H9 (cell line): ENCODE results near the gene OR51A7. TPM values are rescaled to one million over a fixed set of nuclear protein-coding genes. Genes with fewer than 3 reads are reported as not detected.

Experiments
- DNase-seq: peaks from one replicate; pipeline ENCODE4 v3.0.0-alpha.2; 2017
- H2AFZ ChIP-seq: one replicate; pipeline ENCODE4 v1.6.1; 2013; ENCODE audit warnings: mild to moderate bottlenecking, low read length, control low read depth, moderate library complexity
- H2AK5ac ChIP-seq: 2 replicates; pipeline ENCODE4 v1.6.1; 2013; ENCODE audit warnings: low read length, control low read depth, mixed read lengths; ENCODE audit not compliant: insufficient read length
- H2BK120ac ChIP-seq: one replicate; pipeline ENCODE4 v1.6.1; 2013; ENCODE audit warnings: low read depth, mild to moderate bottlenecking, low read length, control low read depth, inconsistent platforms; ENCODE audit not compliant: poor library complexity, severe bottlenecking
- H2BK12ac ChIP-seq: 2 replicates; pipeline ENCODE4 v1.6.1; 2013; ENCODE audit warnings: low read length, control low read depth, mixed read lengths, low read depth; ENCODE audit not compliant: insufficient read length
- H2BK15ac ChIP-seq: 2 replicates; pipeline ENCODE4 v1.6.1; 2013; ENCODE audit warnings: low read depth, low read length, control low read depth
- H2BK20ac ChIP-seq: one replicate; pipeline ENCODE4 v1.6.1; 2013; ENCODE audit warnings: low read depth, mild to moderate bottlenecking, low read length, control low read depth, inconsistent platforms; ENCODE audit not compliant: poor library complexity, severe bottlenecking
- H2BK5ac ChIP-seq: 2 replicates; pipeline ENCODE4 v1.6.1; 2013; ENCODE audit warnings: low read length, control low read depth, mixed read lengths; ENCODE audit not compliant: insufficient read length
- H3K14ac ChIP-seq: 2 replicates; pipeline ENCODE4 v1.6.1; 2013; ENCODE audit warnings: low read length, control low read depth; ENCODE audit not compliant: insufficient read depth
- H3K18ac ChIP-seq: 2 replicates; pipeline ENCODE4 v1.6.1; 2013; ENCODE audit warnings: low read depth, mild to moderate bottlenecking, mixed read lengths, low read length, control low read depth; ENCODE audit not compliant: insufficient read length
- H3K23ac ChIP-seq: 2 replicates; pipeline ENCODE4 v1.6.1; 2013; ENCODE audit warnings: low read length, control low read depth, mixed read lengths, low read depth; ENCODE audit not compliant: insufficient read length
- H3K23me2 ChIP-seq: 2 replicates; pipeline ENCODE4 v1.6.1; 2013; ENCODE audit warnings: low read depth, mild to moderate bottlenecking, mixed read lengths, low read length, control low read depth; ENCODE audit not compliant: insufficient read length, poor library complexity, severe bottlenecking
- H3K27ac ChIP-seq: 2 replicates; pipeline ENCODE4 v1.5.1; 2013; ENCODE audit warnings: low read length, control low read depth, mixed read lengths, low read depth; ENCODE audit not compliant: insufficient read length
- H3K27me3 ChIP-seq: 2 replicates; pipeline ENCODE4 v1.6.1; 2013; ENCODE audit warnings: low read length, control low read depth, inconsistent platforms; ENCODE audit not compliant: insufficient read depth
- H3K4ac ChIP-seq: 2 replicates; pipeline ENCODE4 v1.6.1; 2013; ENCODE audit warnings: low read depth, mild to moderate bottlenecking, control low read depth, inconsistent platforms, low read length, moderate library complexity
- H3K4me1 ChIP-seq: 2 replicates; pipeline ENCODE4 v1.6.1; 2013; ENCODE audit warnings: low read length, control low read depth, inconsistent platforms; ENCODE audit not compliant: insufficient read depth
- H3K4me2 ChIP-seq: 2 replicates; pipeline ENCODE4 v1.6.1; 2013; ENCODE audit warnings: low read length, control low read depth, mixed read lengths; ENCODE audit not compliant: insufficient read length, insufficient read depth
- H3K56ac ChIP-seq: 2 replicates; pipeline ENCODE4 v1.6.1; 2013; ENCODE audit warnings: low read depth, mild to moderate bottlenecking, mixed read lengths, low read length, control low read depth; ENCODE audit not compliant: insufficient read length
- H3K79me1 ChIP-seq: 2 replicates; pipeline ENCODE4 v1.6.1; 2013; ENCODE audit warnings: low read depth, mild to moderate bottlenecking, moderate library complexity, low read length, control low read depth, inconsistent platforms; ENCODE audit not compliant: insufficient read depth, poor library complexity, severe bottlenecking
- H3K79me2 ChIP-seq: 2 replicates; pipeline ENCODE4 v1.6.1; 2013; ENCODE audit warnings: low read length, control low read depth, inconsistent platforms; ENCODE audit not compliant: insufficient read depth
- H3K9ac ChIP-seq: 2 replicates; pipeline ENCODE4 v1.6.1; 2013; ENCODE audit warnings: low read length, control low read depth, mixed read lengths; ENCODE audit not compliant: insufficient read length; ENCODE audit errors: extremely low read depth
- H3K9me3 ChIP-seq: one replicate; pipeline ENCODE4 v1.6.1; 2013; ENCODE audit warnings: low read depth, low read length, inconsistent platforms; ENCODE audit not compliant: control insufficient read depth
- H3T11ph ChIP-seq: one replicate; pipeline ENCODE4 v1.6.1; 2013; ENCODE audit warnings: mild to moderate bottlenecking, low read length, control low read depth, inconsistent platforms
- H4K20me1 ChIP-seq: one replicate; pipeline ENCODE4 v1.6.1; 2013; ENCODE audit not compliant: control insufficient read depth, insufficient read length, insufficient read depth
- H4K5ac ChIP-seq: 2 replicates; pipeline ENCODE4 v1.6.1; 2013; ENCODE audit warnings: low read depth, mild to moderate bottlenecking, mixed read lengths, low read length, control low read depth; ENCODE audit not compliant: insufficient read length
- H4K8ac ChIP-seq: replicated peaks from 2 replicates; pipeline ENCODE4 v1.6.1; 2013; ENCODE audit warnings: low read length, control low read depth, mixed read lengths, low read depth; ENCODE audit not compliant: insufficient read length
- H4K91ac ChIP-seq: 2 replicates; pipeline ENCODE4 v1.6.1; 2013; ENCODE audit warnings: low read depth, mild to moderate bottlenecking, moderate library complexity, mixed read lengths, low read length, control low read depth; ENCODE audit not compliant: insufficient read length
- H3K27ac Mint-ChIP-seq, 3 experiments: 2 replicates in 2 of 3; 3 replicates in 1 of 3; pipeline ENCODE4 v1.8.0; 2020 to 2021; ENCODE audit warnings: mixed read lengths in 3 of 3, mild to moderate bottlenecking in 1 of 3, moderate library complexity in 1 of 3
- H3K27me3 Mint-ChIP-seq: 2 replicates; pipeline ENCODE4 v1.8.0; 2021; ENCODE audit warnings: low read depth, mild to moderate bottlenecking, moderate library complexity, mixed read lengths
- H3K36me3 Mint-ChIP-seq, 3 experiments: 2 replicates in 2 of 3; 3 replicates in 1 of 3; pipeline ENCODE4 v1.8.0; 2020 to 2021; ENCODE audit warnings: low read depth in 3 of 3, mixed read lengths in 3 of 3; ENCODE audit not compliant: insufficient read depth in 1 of 3
- H3K4me1 Mint-ChIP-seq, 2 experiments: 2 replicates each; pipeline ENCODE4 v1.8.0; 2020; ENCODE audit warnings: mixed read lengths in 2 of 2
- H3K4me3 Mint-ChIP-seq, 2 experiments: 2 replicates in 1 of 2; 3 replicates in 1 of 2; pipeline ENCODE4 v1.8.0; 2020 to 2021; ENCODE audit warnings: mild to moderate bottlenecking in 2 of 2, mixed read lengths in 2 of 2, moderate library complexity in 1 of 2
- H3K9me3 Mint-ChIP-seq, 2 experiments: 2 replicates in 1 of 2; 3 replicates in 1 of 2; pipeline ENCODE4 v1.8.0; 2020; ENCODE audit warnings: mild to moderate bottlenecking in 2 of 2, mixed read lengths in 2 of 2, moderate library complexity in 1 of 2
- WGBS: extraction: QIAGEN DNeasy Blood & Tissue Kit; methylation state at CpG from one replicate; pipeline ENCODE4 v1.1.7; 2013; ENCODE audit warnings: missing lambda C conversion rate, low lambda C conversion rate, mixed read lengths; ENCODE audit not compliant: insufficient read length; ENCODE audit errors: extremely low coverage; 5-methylcytosine and 5-hydroxymethylcytosine counted together
- total RNA-seq: library from RNA; stranded (reverse); gene quantifications from 2 replicates; pipeline ENCODE4 v1.2.1, GENCODE V29; 2021
- TF ChIP-seq, protein P1 (sequence below): fragments of 200-600 bp; sonication (generic); conservative IDR thresholded peaks from 3 replicates; pipeline ENCODE4 v1.8.0; 2021; ENCODE audit warnings: antibody characterized with exemption, mild to moderate bottlenecking

OR51A7 gene
- total RNA-seq, 1 experiment from 2014 or later, result not detected

DNA sequence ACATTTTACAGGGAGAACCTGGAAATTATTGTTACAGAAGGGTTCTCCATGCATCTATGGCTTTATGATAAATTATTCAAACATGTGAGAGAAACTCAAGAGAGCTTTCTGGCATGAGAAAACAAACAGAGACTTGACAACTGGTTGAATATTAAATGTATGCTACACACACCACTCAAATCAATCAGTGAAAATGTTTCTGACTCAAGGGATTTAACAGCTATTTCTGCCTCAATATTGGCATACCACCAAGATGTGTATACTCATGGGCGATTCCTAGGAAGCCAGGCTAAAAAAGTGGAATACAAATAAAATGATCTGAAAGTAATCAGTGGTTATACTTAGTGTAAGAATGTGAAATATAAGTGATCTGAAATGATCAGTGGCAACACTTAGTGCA is 37.7 kb upstream of the OR51A7 start:
- H3K56ac ChIP-seq, result no peak overlapping the region
- H3K4me2 ChIP-seq, result no peak overlapping the region
- H4K91ac ChIP-seq, result no peak overlapping the region
- H3K27ac ChIP-seq, result no peak overlapping the region
- no CpG with 5 or more reads among the region's 1 CpG for WGBS
- no peak for DNase-seq
- H3T11ph ChIP-seq, result no peak overlapping the region
- H3K18ac ChIP-seq, result no peak overlapping the region
- no peak overlapping the region for H2BK120ac ChIP-seq
- H2AK5ac ChIP-seq, result no peak overlapping the region
- Mint-ChIP-seq H3K27me3 (peaks cover 2% of the 10 kb centered on the region; the same call in 1 of the 2 replicates), H3K4me1 (peaks cover 38 to 41% of the 10 kb centered on the region in 2 experiments), H3K27ac (peak overlapping the region in 1 of 3 experiments; percentile 89; a peak in 1 of 7 replicates), H3K4me3 (no peak overlapping the region), H3K36me3 (peaks cover 0 to 8% (median 4%) of the 10 kb centered on the region in 3 experiments; a peak in 4 of 7 replicates), H3K9me3 (peaks cover 7 to 9% of the 10 kb centered on the region in 2 experiments)
- TF ChIP-seq, protein P1, sequence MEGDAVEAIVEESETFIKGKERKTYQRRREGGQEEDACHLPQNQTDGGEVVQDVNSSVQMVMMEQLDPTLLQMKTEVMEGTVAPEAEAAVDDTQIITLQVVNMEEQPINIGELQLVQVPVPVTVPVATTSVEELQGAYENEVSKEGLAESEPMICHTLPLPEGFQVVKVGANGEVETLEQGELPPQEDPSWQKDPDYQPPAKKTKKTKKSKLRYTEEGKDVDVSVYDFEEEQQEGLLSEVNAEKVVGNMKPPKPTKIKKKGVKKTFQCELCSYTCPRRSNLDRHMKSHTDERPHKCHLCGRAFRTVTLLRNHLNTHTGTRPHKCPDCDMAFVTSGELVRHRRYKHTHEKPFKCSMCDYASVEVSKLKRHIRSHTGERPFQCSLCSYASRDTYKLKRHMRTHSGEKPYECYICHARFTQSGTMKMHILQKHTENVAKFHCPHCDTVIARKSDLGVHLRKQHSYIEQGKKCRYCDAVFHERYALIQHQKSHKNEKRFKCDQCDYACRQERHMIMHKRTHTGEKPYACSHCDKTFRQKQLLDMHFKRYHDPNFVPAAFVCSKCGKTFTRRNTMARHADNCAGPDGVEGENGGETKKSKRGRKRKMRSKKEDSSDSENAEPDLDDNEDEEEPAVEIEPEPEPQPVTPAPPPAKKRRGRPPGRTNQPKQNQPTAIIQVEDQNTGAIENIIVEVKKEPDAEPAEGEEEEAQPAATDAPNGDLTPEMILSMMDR, result no peak
- no peaks in the 10 kb centered on the region for H3K27me3 ChIP-seq
- H4K8ac ChIP-seq, result no peak overlapping the region
- no peaks in the 10 kb centered on the region for H3K79me1 ChIP-seq
- no peak overlapping the region for H3K4ac ChIP-seq
- no peak overlapping the region for H2AFZ ChIP-seq
- H4K20me1 ChIP-seq, result no peaks in the 10 kb centered on the region
- H3K14ac ChIP-seq, result no peak overlapping the region
- no peaks in the 10 kb centered on the region for H3K9me3 ChIP-seq
- H3K79me2 ChIP-seq, result no peaks in the 10 kb centered on the region
- no peak overlapping the region for H2BK12ac ChIP-seq
- H3K23me2 ChIP-seq, result no peaks in the 10 kb centered on the region
- H3K9ac ChIP-seq, result no peak overlapping the region
- H2BK5ac ChIP-seq, result no peak overlapping the region
- no peak overlapping the region for H2BK15ac ChIP-seq
- no peak overlapping the region for H4K5ac ChIP-seq
- H3K23ac ChIP-seq, result no peak overlapping the region
- H2BK20ac ChIP-seq, result no peak overlapping the region
- H3K4me1 ChIP-seq, result peaks cover 2% of the 10 kb centered on the region
